ENCODE measurements around the gene ZNF879. TPM values are rescaled to one million over a fixed set of nuclear protein-coding genes. Genes with fewer than 3 reads are reported as not detected.

Gene ZNF879
- total and polyA plus RNA-seq, 5 donors, result 3.0 to 6.2 (median 5.1) TPM

GRCh38 chr5:179065703-179066102 lies 42.1 kb downstream of the ZNF879 start:
- peaks cover 10% of the 10 kb centered on the region for H3K9me3 ChIP-seq (ENCODE audit: control insufficient read depth, low read length)

GRCh38 chr5:179079165-179079987 lies 55.8 kb downstream of the ZNF879 start:
- peaks cover 33% of the 10 kb centered on the region for H3K9me3 ChIP-seq (ENCODE audit: control insufficient read depth, low read length)
- DNase-seq (no peak), ATAC-seq (no peak)
- WGBS, result 98% methylated on average over 11 of the region's 11 CpGs
- H3K27ac ChIP-seq (ENCODE audit: low read length), result no peak overlapping the region
- intact Hi-C loops (cut with DNase I), result no loop called here
- H3K4me1 ChIP-seq (ENCODE audit: control insufficient read depth, insufficient read depth, low read length), result no peaks in the 10 kb centered on the region
- no peaks in the 10 kb centered on the region for H3K27me3 ChIP-seq (ENCODE audit: control insufficient read depth, insufficient read depth)
- H3K4me3 ChIP-seq (ENCODE audit: low read length), result peak overlapping the region; percentile 23

More at GRCh38 chr5:179065703-179066102, 42.1 kb downstream of the ZNF879 start:
- WGBS, result 96% methylated on average over 6 of the region's 6 CpGs
- Histone ChIP-seq H3K4me1 (ENCODE audit: control insufficient read depth, insufficient read depth, low read length) (peaks cover 10% of the 10 kb centered on the region), H3K4me3 (ENCODE audit: low read length) (no peak overlapping the region), H3K27me3 (ENCODE audit: control insufficient read depth, insufficient read depth) (no peaks in the 10 kb centered on the region), H3K27ac (ENCODE audit: low read length) (no peak overlapping the region)
- DNase-seq (no peak), ATAC-seq (no peak)
- intact Hi-C loops (cut with DNase I), result no loop called here

- DNase-seq, result no peak
- intact Hi-C loops (cut with DNase I), result no loop called here
Measured at GRCh38 chr5:179080724-179081123, 57.1 kb downstream of the ZNF879 start.

More at GRCh38 chr5:179080724-179081123, 57.1 kb downstream of the ZNF879 start:
- ATAC-seq, result no peak
- WGBS, result 97% methylated on average over 4 of the region's 4 CpGs
- no peak overlapping the region for H3K4me3 ChIP-seq (ENCODE audit: low read length)
- no peaks in the 10 kb centered on the region for H3K4me1 ChIP-seq (ENCODE audit: control insufficient read depth, insufficient read depth, low read length)
- no peak overlapping the region for H3K27ac ChIP-seq (ENCODE audit: low read length)
- H3K27me3 ChIP-seq (ENCODE audit: control insufficient read depth, insufficient read depth), result no peaks in the 10 kb centered on the region
- peaks cover 31% of the 10 kb centered on the region for H3K9me3 ChIP-seq (ENCODE audit: control insufficient read depth, low read length)

Other genes starting within 250 kb of the ZNF879 start
- gene ZNF354B, start 163.9 kb upstream of the ZNF879 start, total RNA-seq, result 1 to 10 TPM; 7.4 to 9.3 (median 8.8) TPM
- gene ZNF354B, start 163.9 kb upstream of the ZNF879 start, polyA plus RNA-seq, result 4.1 TPM
- 1 to 10 TPM in 3 of 4 donors, under 1 TPM in 1; 0.91 to 1.5 (median 1.2) TPM for gene ZFP2, start 127.9 kb upstream of the ZNF879 start, total RNA-seq
- gene ZFP2, start 127.9 kb upstream of the ZNF879 start, polyA plus RNA-seq, result 0.86 TPM
- gene ZNF454, start 82.6 kb upstream of the ZNF879 start, total RNA-seq, result 1 to 10 TPM; 2.9 to 3.4 (median 3.0) TPM
- gene ZNF454, start 82.6 kb upstream of the ZNF879 start, polyA plus RNA-seq, result 1.9 TPM
- gene GRM6, start 28.5 kb upstream of the ZNF879 start, total RNA-seq, result not detected
- gene GRM6, start 28.5 kb upstream of the ZNF879 start, polyA plus RNA-seq, result under 0.01 TPM
- gene ZNF354C, start 36.6 kb downstream of the ZNF879 start, total RNA-seq, result 1 to 10 TPM; 5.0 to 6.2 (median 5.6) TPM
- gene ZNF354C, start 36.6 kb downstream of the ZNF879 start, polyA plus RNA-seq, result 1.6 TPM

Data from right cardiac atrium (tissue), 5 donors.